Stimulated activated naive CD8-positive, alpha-beta T cell treated with anti-CD3 and anti-CD28 coated beads, Interleukin-15, Interleukin-2, amounts not matched to agents 100 U/mL and 50 U/mL, for 24 hours (primary cell): ENCODE measurements around the gene GPR132.
"Not testable (repeated sequence)": the region's sequence is repeated elsewhere in the genome, so short reads cannot be mapped to it uniquely, and the experiment has no call there.

Source experiments
- ATAC-seq: fragments of 150-1000 bp; cut with Tn5 transposase; one replicate; pipeline ENCODE4 v1.10.0; 2021
- DNase-seq: peaks from one replicate; pipeline ENCODE4 v3.0.0; 2021

The GPR132 gene

DNA sequence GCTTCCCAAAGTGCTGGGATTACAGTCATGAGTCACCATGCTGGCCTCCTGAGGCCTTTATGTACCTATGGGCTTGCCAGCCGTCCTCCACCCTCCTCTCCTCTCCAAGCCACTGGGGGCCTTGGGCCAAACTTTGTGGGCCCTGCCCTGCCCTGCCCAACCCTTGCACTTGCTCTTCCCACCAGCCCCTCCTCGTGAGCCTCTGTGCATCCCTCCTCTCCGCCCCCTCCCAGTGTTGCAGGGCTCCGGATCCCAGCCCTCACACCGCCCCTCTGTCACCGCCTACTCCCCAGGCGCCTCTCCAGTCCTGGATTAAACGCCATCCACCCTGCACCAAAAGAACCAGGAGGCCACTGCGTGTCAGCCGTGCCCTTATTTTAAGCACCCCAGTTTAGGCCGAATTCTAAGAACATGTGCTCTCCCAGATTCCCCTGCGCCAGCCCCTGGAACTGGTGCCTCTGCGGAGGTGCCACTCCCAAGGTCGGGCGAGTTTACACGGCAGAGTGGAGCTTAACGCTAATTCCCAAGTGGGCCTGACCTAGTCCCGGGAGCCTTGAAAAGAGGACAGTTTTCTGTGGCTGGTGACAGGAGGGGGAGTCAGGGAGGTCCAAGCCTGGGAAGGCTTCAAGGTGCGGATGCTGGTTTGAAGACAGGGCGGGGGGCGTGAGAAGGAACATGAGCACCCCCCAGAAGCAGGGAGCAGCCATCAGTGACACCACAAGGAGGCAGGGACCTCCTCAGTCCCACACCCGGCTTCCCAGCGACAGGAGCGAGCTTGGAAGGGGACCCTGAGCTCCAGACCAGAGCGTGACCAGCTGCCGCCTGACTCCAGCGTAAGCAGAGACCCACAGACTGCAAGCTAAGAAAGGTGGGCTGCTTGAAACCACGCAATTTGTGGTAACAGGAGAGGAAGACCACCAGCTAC, 23.1 kb downstream of the GPR132 start:
- DNase-seq (no peak), ATAC-seq (no peak)

DNA sequence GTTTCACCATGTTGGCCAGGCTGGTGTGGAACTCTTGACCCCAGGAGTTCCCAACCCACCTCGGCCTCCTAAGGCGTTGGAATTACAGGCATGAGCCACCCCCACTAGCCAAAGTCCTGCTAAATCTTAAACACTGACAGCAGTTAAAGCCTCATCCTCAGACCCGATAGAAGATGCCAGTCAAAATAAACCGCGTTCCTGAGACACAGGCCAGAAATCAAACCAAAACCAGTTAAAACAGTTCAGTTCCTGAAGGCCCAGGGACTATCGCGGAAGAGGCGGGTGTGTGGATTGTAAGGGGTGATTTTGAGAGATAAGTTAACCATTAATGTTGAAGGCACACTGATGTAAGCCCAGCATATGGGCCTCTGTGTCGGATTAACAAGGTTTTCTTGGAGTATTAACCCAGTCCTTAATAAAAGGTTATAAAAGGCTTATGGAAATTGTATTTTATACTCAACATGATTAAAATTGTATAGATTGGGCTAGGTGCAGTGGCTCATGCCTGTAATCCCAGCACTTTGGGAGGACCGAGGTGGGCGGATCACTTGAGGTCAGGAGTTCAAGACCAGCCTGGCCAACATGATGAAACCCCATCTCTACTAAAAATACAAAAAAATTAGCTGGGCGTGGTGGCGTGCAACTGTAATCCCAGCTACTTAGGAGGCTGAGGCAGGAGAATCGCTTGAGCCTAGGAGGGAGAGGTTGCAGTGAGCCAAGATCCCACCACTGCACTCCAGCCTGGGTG, 25.6 kb downstream of the GPR132 start:
- DNase-seq (no peak), ATAC-seq (no peak)

DNA sequence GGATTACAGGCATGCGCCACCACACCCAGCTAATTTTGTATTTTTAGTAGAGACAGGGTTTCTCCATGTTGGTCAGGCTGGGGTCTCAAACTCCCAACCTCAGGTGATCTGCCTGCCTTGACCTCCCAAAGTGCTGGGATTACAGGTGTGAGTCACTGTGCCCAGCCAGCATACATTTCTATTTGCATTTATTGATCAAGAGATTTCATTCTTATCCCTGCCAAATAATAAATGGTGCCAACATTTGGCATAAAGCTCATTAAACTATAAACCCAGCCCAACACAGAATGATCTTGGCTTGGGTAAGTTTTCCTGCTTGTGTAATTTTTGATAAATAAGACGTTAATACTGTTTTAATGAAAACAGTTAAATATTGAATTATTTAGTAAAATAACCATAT, 29.6 kb downstream of the GPR132 start:
- not testable (repeated sequence) for DNase-seq, ATAC-seq

DNA sequence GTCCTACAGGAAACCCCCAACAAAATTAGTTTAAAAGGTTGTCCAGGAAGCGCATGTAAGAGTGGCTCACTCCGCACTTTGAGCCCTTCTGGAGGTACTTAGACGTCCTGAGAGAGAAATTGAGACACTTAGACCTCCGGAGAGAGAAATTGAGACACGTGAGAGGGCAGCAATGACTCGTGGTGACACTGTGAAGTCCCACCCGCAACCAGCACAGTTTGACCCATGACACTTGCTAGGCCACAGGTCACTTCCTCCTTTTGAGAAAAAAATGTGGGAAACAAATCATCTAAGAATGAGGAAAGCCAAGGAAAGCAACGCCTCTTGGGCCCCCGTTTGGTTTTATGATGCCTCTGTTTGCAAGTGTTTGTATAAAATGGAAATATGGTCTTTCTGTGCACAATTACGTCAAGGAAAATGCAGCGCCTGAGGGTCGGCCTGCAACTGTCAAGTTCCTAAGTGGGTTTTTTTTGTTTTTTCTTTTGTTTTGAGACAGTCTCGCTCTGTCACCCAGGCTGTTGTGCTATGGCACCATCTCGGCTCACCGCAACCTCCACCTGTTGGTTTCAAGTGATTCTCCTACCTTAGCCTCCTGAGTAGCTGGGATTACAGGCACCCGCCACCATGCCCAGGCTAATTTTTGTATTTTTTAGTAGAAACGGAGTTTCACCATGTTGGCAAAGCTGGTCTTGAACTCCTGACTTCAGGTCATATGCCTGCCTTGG, 30.8 kb downstream of the GPR132 start:
- ATAC-seq (no peak), DNase-seq (no peak)

DNA sequence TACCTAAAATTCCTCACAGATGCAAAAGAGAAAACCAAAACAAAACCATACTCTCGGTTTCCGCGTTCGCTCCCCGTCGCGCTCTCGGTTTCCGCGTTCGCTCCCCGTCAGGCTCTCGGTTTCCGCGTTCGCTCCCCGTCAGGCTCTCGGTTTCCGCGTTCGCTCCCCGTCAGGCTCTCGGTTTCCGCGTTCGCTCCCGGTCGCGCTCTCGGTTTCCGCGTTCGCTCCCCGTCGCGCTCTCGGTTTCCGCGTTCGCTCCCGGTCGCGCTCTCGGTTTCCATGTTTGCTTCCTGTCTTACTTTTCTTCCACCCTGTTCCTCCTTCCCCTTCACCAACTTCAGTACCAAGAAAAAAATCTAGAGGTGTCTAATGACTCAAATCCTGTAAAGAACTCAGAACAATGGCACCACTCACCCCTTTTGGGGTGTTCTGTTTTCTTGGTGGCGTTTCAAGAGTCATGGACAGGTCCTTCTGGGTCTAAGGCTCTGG, 31.8 kb downstream of the GPR132 start:
- not testable (repeated sequence) for DNase-seq

DNA sequence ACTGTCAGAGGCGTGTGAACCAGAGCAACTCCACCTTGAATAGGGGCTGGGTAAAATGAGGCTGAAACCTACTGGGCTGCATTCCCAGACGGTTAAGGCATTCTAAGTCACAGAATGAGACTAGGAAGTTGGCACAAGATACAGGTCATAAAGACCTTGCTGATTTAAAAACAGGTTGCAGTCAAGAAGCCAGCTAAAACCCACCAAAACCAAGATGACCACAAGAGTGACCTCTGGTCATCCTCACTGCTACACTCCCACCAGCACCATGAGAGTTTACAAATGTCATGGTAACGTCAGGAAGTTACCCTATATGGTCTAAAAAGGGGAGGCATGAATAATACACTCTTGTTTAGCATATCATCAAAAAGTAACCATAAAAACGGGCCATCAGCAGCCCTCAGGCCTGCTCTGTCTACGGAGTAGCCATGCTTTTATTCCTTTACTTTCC, 32.8 kb downstream of the GPR132 start:
- DNase-seq, ATAC-seq: not testable (repeated sequence)

More for the DNA sequence above, 31.8 kb downstream of the GPR132 start:
- not testable (repeated sequence) for ATAC-seq

DNA sequence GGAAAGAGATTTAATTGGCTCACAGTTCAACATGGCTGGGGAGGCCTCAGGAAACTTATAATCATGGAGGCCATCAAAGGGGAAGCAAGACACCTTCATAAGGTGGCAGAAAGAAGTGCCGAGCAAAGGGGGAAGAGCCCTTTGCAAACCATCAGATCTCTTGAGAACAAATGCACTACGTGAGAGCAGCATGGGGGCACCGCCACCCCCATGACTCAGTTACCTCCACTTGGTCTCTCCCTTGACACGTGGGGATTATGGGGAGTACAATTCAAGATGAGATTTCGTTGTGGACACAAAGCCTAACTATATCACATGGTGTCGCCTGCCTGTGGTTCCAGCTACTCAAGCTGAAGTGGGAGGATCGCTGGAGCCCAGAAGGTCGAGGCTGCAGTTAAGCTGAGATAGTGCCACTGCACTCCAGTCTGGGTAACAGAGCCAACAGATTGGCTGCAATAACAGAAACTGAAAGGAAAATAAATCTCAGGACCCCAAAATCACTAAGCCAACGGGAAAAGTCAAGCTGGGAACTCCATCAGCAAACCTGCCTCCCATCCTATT, 34.3 kb downstream of the GPR132 start:
- DNase-seq (no peak), ATAC-seq (no peak)

DNA sequence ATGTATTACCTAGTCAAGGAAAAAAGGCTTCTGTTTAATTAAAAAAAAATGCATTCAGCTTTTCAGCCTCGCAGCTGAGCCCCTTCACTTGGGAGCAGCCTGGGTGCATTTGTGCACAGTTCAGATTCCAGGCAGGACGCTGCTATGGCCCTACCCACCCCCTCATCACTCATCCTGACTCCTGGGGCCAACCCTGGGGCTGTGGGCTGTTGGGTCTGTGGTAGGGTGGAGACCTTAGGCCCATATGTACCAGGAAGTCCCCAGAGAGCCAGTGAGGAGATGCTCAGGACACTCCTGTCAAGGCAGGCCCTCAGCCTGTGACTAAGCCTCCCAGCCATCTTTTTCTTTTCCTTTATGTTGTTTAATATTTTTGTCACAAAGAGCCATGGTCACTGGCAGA, 35.0 kb downstream of the GPR132 start:
- ATAC-seq, result no peak

DNA sequence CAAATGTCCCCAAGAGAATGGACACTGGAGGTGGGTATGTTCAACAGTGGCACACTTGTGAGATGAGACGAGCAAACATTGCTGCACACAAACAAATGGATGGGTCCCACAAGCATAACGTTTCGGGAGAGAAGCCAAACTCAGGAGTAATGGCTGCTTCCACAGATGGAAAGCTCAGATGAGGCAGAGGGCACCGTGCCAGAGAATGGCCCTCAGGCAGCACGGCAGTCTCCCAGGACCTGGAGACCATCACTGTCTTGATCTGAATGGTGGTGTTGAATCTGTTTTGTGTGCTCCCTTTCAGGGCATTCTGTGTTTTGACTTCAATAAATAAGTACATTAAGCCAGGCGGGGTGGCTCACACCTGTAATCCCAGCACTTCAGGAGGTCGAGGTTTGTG, 35.8 kb downstream of the GPR132 start:
- DNase-seq (no peak), ATAC-seq (no peak)

More for the DNA sequence above, 35.0 kb downstream of the GPR132 start:
- DNase-seq, result no peak

DNA sequence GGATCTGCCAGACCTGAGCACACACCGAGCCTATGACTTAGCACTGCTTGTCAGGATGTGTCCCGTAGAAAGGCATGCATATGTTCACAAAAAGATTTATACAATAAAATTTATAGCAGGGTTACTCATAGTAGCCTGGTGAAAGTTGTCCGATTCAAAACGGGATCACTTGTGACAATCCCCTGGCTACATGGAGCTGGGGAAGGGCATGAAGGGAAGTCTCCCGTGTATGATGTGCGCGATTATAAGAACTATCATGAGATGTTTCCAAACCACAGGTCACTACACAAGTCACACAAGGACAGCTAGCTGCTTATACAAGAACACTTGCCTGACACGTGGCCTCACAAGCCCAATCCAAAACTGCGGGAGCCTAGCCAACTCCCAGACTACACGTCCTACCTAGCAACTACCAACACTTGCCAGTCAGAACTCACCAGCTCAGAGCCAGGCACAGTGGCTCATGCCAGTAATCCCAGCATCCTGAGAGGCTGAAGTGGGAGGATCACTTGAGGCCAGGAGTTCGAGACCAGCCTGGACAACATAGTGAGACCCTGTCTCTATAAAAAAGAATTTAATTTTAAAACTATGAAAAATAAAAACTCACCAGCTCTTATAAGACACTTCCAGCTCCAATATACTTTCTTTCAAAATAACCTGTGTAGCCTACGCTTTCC, 36.8 kb downstream of the GPR132 start:
- DNase-seq (no peak), ATAC-seq (no peak)

DNA sequence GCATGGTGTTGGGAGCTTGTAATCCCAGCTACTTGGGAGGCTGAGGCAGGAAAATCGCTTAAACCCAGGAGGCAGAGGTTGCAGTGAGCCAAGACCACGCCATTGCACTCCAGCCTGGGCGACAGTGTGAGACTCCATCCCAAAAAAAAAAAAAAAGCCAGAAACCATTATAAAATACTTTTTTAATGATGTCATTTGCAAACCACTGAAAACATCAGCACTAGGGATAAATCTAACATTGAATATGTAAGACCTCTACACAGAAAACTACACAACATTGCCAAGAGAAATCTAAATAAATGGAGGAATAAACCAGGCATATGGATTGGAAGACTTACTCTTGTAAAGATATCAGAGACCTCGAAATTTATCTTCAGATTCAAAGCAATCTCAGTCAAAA, 37.5 kb downstream of the GPR132 start:
- DNase-seq, ATAC-seq: not testable (repeated sequence)

DNA sequence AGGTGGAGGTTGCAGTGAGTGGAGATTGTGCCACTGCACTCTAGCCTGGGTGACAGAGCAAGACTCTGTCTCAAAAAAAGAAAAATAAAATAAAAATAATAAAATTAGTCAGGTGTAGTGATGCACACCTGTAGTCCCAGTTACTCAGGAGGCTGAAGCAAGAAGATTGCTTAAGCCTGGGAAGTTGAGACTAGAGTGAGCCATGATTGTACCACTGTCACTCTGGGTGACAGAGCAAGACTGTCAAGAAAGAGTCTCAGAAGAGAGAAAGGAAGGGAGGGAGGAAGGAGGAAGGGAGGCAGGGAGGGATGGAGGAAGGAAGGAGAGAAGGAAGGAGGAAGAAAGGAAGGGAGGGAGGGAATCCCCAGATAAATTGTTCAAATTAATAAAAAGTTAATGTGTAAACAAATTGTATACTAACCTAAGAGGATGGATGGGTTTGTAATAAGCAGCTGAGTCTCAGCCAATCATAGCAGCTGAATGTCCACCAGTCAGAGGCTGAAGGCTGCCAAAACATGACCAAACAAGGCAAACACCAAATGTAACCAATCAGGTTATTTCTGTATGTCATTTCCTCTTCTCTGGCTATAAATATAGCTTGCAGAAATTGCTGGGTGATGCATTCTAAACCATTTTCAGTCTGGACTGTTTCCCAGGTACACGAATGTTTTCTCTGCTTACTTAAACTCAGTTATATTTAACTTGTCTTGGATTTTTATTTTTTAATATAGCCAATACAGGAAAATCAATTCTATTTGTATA, 38.2 kb downstream of the GPR132 start:
- no peak for DNase-seq
- ATAC-seq, result no peak

DNA sequence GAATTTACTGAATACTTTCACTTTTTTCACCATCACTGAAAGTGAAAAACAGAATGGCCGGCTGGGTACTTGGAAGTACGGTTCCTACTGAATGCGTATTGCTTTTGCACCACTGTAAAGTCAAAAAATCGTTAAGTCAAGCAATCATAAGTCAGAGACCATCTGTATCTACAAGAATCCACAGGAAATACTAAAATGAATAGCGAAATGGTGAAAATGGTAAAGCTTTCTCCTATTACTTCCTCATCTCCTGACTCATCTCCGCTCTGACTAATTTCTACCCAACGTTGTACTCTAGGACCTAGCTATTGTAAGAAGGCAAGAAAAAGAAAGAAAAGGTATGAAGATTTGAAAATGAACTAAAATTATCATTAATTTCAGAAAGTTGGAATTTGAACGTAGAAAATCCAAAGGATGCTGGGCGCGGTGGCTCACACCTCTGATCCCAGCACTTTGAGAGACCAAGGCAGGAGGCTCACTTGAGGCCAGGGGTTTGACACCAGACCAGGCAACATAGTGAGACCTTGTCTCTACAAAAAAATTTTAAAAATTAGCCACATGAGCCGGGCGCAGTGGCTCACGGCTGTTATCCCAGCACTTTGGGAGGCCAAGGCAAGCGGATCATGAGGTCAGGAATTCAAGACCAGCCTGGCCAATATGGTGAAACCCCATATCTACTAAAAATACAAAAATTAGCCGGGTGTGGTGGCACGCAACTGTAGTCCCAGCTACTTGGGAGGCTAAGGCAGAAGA, 39.0 kb downstream of the GPR132 start:
- DNase-seq (no peak), ATAC-seq (peak; percentile 37)

DNA sequence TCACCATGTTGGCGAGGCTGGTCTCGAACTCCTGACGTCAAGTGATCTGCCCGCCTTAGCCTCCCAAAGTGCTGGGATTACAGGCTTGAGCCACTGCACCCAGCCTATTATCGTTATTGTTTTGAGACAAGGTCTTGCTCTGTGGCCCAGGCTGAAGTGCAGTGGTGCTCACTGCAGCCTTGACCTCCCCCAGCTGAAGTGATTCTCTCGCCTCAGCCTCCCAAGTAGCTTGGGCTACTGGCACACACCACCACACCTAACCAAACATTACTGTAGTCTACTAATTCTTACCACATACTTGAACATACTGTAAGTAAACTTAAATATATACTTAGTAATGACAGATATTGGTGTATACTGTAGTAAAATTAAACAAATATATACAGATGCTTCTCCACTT, 39.8 kb downstream of the GPR132 start:
- DNase-seq (no peak), ATAC-seq (no peak)

DNA sequence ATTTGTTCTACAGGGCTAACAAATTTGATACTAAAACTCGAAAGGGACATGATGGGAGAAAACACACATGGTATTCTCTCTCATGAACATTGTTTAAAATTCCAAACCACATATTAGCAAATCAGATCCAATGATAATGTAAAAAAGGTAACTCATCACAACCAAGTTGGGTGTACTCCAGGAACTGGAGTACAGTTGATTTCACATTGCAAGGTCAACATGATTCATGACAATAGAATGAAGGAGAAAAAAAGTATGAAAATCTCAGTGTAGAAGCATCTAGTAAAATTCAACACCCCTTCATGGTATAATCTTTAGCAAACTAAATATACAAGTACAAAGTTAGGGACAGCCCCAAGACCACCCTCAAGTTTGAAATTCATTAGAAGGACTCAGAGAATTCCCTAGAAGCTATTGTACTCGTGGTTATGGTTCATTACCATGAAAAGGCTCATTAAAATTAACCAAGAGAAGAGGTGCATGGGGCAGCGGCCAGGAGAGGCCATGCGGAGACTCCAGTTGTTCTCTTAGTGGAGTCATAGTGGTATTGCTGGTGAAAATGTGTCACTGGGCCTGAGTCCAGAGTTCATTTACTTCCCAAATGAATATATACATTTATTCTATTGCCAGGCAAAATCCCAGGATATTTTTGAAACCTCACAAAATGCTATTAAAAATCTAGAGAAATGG, 41.3 kb downstream of the GPR132 start:
- no peak for ATAC-seq
- no peak for DNase-seq

DNA sequence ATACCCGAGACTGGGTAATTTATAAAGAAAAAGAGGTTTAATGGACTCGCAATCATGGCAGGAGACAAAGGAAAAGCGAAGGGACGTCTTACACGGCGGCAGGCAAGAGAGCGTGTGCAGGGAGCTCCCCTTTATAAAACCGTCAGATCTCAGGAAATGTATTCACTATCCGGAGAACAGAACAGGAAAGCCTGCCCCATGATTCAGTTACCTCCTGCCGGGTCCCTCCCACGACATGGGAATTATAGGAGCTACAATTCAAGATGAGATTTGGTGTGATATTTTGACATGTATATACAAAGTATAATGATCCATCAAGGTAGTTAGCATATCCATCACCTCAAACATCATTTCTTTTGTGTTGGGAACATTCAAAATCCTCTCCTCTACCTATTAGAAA, 42.1 kb downstream of the GPR132 start:
- ATAC-seq, result no peak

DNA sequence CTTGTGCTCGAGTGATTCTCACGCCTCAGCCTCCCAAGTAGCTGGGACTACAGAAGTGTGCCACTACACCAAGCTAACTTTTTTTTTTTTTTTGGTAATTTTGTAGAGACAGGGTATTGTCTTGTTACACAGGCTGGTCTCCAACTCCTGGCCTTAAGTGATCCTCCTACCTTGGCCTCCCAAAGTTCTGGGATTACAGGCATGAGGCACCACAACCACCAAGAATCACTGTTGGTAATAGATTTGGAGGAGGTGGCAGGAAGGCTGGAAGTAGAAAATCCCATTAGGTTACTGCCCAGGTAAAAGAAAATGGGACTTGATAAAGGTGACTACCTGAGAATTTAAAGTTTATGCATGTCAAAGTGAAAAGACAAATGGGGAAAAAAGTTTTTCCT, 43.0 kb downstream of the GPR132 start:
- DNase-seq (no peak), ATAC-seq (no peak)

More for the DNA sequence above, 42.1 kb downstream of the GPR132 start:
- DNase-seq, result no peak

DNA sequence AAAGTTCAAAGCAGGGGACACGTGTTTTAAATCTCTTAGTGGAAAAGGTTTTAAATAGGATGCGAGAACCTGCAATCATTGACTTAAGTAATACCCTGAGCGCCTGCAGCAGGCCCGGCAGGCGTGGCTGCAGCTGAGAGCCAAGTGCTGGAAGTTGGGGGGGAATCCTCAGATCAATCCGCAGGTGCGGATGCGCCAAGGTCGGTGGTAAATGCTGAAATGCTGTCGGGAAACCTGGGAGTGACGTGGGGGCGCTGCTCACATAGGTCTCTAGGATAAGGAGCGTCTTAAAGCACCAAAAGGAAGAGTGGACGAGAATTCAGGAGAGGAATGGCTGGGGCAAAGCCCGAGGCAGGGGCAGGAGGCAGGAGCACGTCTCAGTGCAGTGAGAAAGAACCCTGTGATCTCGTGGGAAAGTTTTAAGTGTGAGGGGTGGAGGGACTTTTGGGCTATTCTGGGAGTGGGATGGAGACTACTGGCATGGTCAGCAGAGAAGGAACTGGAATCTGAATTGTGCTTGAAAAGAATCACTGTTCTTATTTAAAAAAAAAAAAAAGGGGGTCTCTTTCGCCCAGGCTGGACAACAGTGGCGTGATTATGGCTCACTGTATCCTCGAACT, 43.5 kb downstream of the GPR132 start:
- ATAC-seq (no peak), DNase-seq (peak; percentile 63)
